Measurements from ENCODE around the gene UCN3.

DNA sequence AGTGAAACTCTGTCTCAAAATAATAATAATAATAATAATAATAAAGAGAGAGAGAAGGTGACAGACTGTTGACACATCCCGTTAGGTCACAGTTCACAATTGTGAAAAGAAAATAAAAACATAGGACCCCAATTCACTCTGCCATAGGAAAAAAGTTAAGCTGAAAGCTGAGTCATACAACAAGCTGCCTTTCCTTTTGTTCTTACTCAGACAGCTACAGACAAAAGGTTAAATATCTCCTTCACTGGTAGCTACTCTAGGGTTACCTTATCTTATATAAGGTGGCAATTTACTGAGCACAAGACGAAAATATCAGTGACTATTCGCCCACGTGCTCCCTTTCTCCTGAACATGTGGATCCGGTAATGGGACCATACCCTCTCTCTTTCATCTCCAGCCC lies 22.4 kb downstream of the UCN3 start:
- TF ChIP-seq, protein P1, sequence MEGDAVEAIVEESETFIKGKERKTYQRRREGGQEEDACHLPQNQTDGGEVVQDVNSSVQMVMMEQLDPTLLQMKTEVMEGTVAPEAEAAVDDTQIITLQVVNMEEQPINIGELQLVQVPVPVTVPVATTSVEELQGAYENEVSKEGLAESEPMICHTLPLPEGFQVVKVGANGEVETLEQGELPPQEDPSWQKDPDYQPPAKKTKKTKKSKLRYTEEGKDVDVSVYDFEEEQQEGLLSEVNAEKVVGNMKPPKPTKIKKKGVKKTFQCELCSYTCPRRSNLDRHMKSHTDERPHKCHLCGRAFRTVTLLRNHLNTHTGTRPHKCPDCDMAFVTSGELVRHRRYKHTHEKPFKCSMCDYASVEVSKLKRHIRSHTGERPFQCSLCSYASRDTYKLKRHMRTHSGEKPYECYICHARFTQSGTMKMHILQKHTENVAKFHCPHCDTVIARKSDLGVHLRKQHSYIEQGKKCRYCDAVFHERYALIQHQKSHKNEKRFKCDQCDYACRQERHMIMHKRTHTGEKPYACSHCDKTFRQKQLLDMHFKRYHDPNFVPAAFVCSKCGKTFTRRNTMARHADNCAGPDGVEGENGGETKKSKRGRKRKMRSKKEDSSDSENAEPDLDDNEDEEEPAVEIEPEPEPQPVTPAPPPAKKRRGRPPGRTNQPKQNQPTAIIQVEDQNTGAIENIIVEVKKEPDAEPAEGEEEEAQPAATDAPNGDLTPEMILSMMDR (IDR thresholded peaks at IDR 0.05) = no peak
- TF ChIP-seq POLR2A (IDR thresholded peaks at IDR 0.05) = no peak
